GM23338 (cell line): ENCODE measurements around the gene KCNK4. TPM values are rescaled to one million over a fixed set of nuclear protein-coding genes. Genes with fewer than 3 reads are reported as not detected.

Source experiments
- ATAC-seq: fragments of 200-7000 bp; cut with Tn5 transposase; 3 replicates; pipeline ENCODE4 v1.9.1; 2020
- DNase-seq: peaks from one replicate; pipeline ENCODE4 v3.0.0-alpha.2; 2015; ENCODE audit warnings: low spot score
- H2AFZ ChIP-seq: fragments of 200-600 bp; sonication (generic); 2 replicates; pipeline ENCODE4 v1.8.0; 2016; ENCODE audit warnings: antibody characterized with exemption, mild to moderate bottlenecking, moderate library complexity
- H3F3A ChIP-seq: fragments of 200-600 bp; sonication (generic); replicated peaks from 2 replicates; pipeline ENCODE4 v1.8.0; 2017; ENCODE audit warnings: antibody characterized with exemption, mixed run types, low read depth
- H3K27ac ChIP-seq: fragments of 200-600 bp; sonication (generic); 2 replicates; pipeline ENCODE4 v1.6.1; 2016; ENCODE audit warnings: low read depth
- H3K27me3 ChIP-seq: fragments of 200-600 bp; sonication (generic); 2 replicates; pipeline ENCODE4 v1.8.0; 2016; ENCODE audit warnings: mild to moderate bottlenecking, mixed run types, moderate library complexity; ENCODE audit not compliant: insufficient read depth
- H3K36me3 ChIP-seq: fragments of 200-600 bp; sonication (generic); 2 replicates; pipeline ENCODE4 v1.8.0; 2016; ENCODE audit warnings: mild to moderate bottlenecking; ENCODE audit not compliant: insufficient read depth
- H3K4me1 ChIP-seq: fragments of 200-600 bp; sonication (generic); 2 replicates; pipeline ENCODE4 v1.8.0; 2016; ENCODE audit warnings: mild to moderate bottlenecking, moderate library complexity; ENCODE audit not compliant: insufficient read depth
- H3K4me2 ChIP-seq: fragments of 200-600 bp; sonication (generic); 2 replicates; pipeline ENCODE4 v1.7.1; 2017; ENCODE audit warnings: mixed run types
- H3K4me3 ChIP-seq: fragments of 200-600 bp; sonication (generic); 2 replicates; pipeline ENCODE4 v1.6.1; 2016; ENCODE audit warnings: mixed run types
- H3K79me2 ChIP-seq: fragments of 200-600 bp; sonication (generic); replicated peaks from 2 replicates; pipeline ENCODE4 v1.8.0; 2017; ENCODE audit warnings: mild to moderate bottlenecking; ENCODE audit not compliant: insufficient read depth
- H3K9me2 ChIP-seq: fragments of 200-600 bp; sonication (generic); 2 replicates; pipeline ENCODE4 v1.8.0; 2017; ENCODE audit not compliant: insufficient read depth
- H4K20me1 ChIP-seq: fragments of 200-600 bp; sonication (generic); replicated peaks from 2 replicates; pipeline ENCODE4 v1.8.0; 2017; ENCODE audit warnings: mild to moderate bottlenecking; ENCODE audit not compliant: insufficient read depth
- H3K27ac Mint-ChIP-seq: 2 replicates; pipeline ENCODE4 v1.8.0; 2020; ENCODE audit warnings: inconsistent platforms, mild to moderate bottlenecking, moderate library complexity, mixed read lengths
- H3K27me3 Mint-ChIP-seq: 3 replicates; pipeline ENCODE4 v1.8.0; 2022; ENCODE audit warnings: low read depth, mild to moderate bottlenecking, moderate library complexity, mixed read lengths, inconsistent platforms; ENCODE audit not compliant: insufficient read depth, poor library complexity
- H3K36me3 Mint-ChIP-seq: 3 replicates; pipeline ENCODE4 v1.8.0; 2021; ENCODE audit warnings: low read depth, mild to moderate bottlenecking, inconsistent platforms, moderate library complexity, mixed read lengths
- H3K4me1 Mint-ChIP-seq: 3 replicates; pipeline ENCODE4 v1.8.0; 2020; ENCODE audit warnings: mild to moderate bottlenecking, inconsistent platforms, mixed read lengths
- H3K4me3 Mint-ChIP-seq: 3 replicates; pipeline ENCODE4 v1.8.0; 2021; ENCODE audit warnings: moderate library complexity, mild to moderate bottlenecking, inconsistent platforms, mixed read lengths
- H3K9me3 Mint-ChIP-seq: 3 replicates; pipeline ENCODE4 v1.8.0; 2020; ENCODE audit warnings: moderate library complexity, mild to moderate bottlenecking, inconsistent platforms, mixed read lengths
- CREB1 ChIP-seq: fragments of 250-450 bp; sonication (Bioruptor Pico); IDR thresholded peaks from 2 replicates; pipeline ENCODE4 v1.5.0; 2020; ENCODE audit warnings: low read depth, mild to moderate bottlenecking, moderate library complexity
- ETS1 ChIP-seq: IDR thresholded peaks from 2 replicates; pipeline ENCODE4 v1.6.1; 2016; ENCODE audit warnings: antibody characterized with exemption
- EZH2 ChIP-seq: fragments of 200-600 bp; sonication (generic); IDR thresholded peaks from one replicate; pipeline ENCODE4 v1.8.0; 2017; ENCODE audit warnings: antibody characterized with exemption, mild to moderate bottlenecking, low read depth; ENCODE audit not compliant: unreplicated experiment
- EZH2phosphoT487 ChIP-seq: fragments of 200-600 bp; sonication (generic); IDR thresholded peaks from one replicate; pipeline ENCODE4 v1.8.1; 2018; ENCODE audit warnings: antibody characterized with exemption; ENCODE audit not compliant: unreplicated experiment
- JUNB ChIP-seq: IDR thresholded peaks from one replicate; pipeline ENCODE4 v1.6.1; 2016; ENCODE audit warnings: antibody characterized with exemption; ENCODE audit not compliant: unreplicated experiment
- NANOG ChIP-seq: IDR thresholded peaks from 2 replicates; pipeline ENCODE4 v1.6.1; 2016; ENCODE audit warnings: antibody characterized with exemption, borderline replicate concordance
- POLR2AphosphoS5 ChIP-seq: IDR thresholded peaks from 2 replicates; pipeline ENCODE4 v1.6.1; 2016; ENCODE audit warnings: antibody characterized with exemption, low read depth
- REST ChIP-seq: IDR thresholded peaks from one replicate; pipeline ENCODE4 v1.6.1; 2018; ENCODE audit warnings: antibody characterized with exemption; ENCODE audit not compliant: unreplicated experiment
- STAT1 ChIP-seq: IDR thresholded peaks from one replicate; pipeline ENCODE4 v1.6.1; 2016; ENCODE audit warnings: antibody characterized with exemption; ENCODE audit not compliant: unreplicated experiment
- ZNF114 ChIP-seq: fragments of 250-450 bp; sonication (Bioruptor Pico); IDR thresholded peaks from 2 replicates; pipeline ENCODE4 v1.5.0; 2020; ENCODE audit warnings: mild to moderate bottlenecking, moderate library complexity
- ZNF331 ChIP-seq: fragments of 250-450 bp; sonication (Bioruptor Pico); IDR thresholded peaks from 2 replicates; pipeline ENCODE4 v1.5.0; 2020; ENCODE audit warnings: low read depth, mild to moderate bottlenecking, moderate library complexity
- ZNF462 ChIP-seq: fragments of 250-450 bp; sonication (Bioruptor Pico); IDR thresholded peaks from 2 replicates; pipeline ENCODE4 v1.5.0; 2020; ENCODE audit warnings: mild to moderate bottlenecking, moderate library complexity
- polyA plus RNA-seq: library from polyadenylated mRNA; unstranded; fragments of >200 nt; fragmentation: Nextera tagmentation; extraction: Ambion mirVana; gene quantifications from 2 replicates; pipeline ENCODE4 v1.2.1, GENCODE V29; 2016
- total RNA-seq: library from RNA; depleted of rRNA; stranded (reverse); fragments of >200 nt; shearing (Covaris generic); gene quantifications from 2 replicates; pipeline ENCODE4 v1.2.3, GENCODE V29; 2014
- TF ChIP-seq, protein P1 (sequence below), 2 experiments: fragments of 200-600 bp in 1 of 2; sonication (generic) in 1 of 2; conservative IDR thresholded peaks; 2 replicates each; pipeline versions ENCODE4 v1.5.1 to v1.6.1; 2016 to 2017; ENCODE audit warnings: antibody characterized with exemption in 2 of 2, low read depth in 2 of 2, mild to moderate bottlenecking in 2 of 2, moderate library complexity in 1 of 2

The KCNK4 gene
- total and polyA plus RNA-seq, 2 experiments from 2014 or later: 1.0 TPM; not detected in 1

- ATAC-seq (peak; percentile 1), DNase-seq (peak; percentile 59)
- H3F3A ChIP-seq: peaks cover 38% of the 10 kb centered on the region
- Mint-ChIP-seq H3K4me3 (peak overlapping the region; percentile 88), H3K27ac (peak overlapping the region; percentile 94), H3K4me1 (peaks cover 39% of the 10 kb centered on the region), H3K27me3 (peaks cover 32% of the 10 kb centered on the region), H3K36me3 (peaks cover 13% of the 10 kb centered on the region), H3K9me3 (no peaks in the 10 kb centered on the region)
- TF ChIP-seq POLR2AphosphoS5 (no peak; the same call in 1 of the 2 replicates), JUNB (no peak), EZH2 (no peak), REST (no peak), ZNF462 (CRISPR knock-in tag) (no peak), EZH2phosphoT487 (no peak), ZNF114 (CRISPR knock-in tag) (no peak), NANOG (no peak), ETS1 (no peak), ZNF331 (no peak), CREB1 (CRISPR knock-in tag) (no peak), STAT1 (no peak)
- TF ChIP-seq, protein P1, sequence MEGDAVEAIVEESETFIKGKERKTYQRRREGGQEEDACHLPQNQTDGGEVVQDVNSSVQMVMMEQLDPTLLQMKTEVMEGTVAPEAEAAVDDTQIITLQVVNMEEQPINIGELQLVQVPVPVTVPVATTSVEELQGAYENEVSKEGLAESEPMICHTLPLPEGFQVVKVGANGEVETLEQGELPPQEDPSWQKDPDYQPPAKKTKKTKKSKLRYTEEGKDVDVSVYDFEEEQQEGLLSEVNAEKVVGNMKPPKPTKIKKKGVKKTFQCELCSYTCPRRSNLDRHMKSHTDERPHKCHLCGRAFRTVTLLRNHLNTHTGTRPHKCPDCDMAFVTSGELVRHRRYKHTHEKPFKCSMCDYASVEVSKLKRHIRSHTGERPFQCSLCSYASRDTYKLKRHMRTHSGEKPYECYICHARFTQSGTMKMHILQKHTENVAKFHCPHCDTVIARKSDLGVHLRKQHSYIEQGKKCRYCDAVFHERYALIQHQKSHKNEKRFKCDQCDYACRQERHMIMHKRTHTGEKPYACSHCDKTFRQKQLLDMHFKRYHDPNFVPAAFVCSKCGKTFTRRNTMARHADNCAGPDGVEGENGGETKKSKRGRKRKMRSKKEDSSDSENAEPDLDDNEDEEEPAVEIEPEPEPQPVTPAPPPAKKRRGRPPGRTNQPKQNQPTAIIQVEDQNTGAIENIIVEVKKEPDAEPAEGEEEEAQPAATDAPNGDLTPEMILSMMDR (conservative IDR thresholded peaks at IDR 0.05; ENCODE audit: low read depth in 2 of 2): no peak
- H4K20me1 ChIP-seq: no peaks in the 10 kb centered on the region; the same call in none of the 2 replicates
- no peaks in the 10 kb centered on the region for H3K27me3 ChIP-seq
- peak overlapping the region; percentile 100 for H3K4me2 ChIP-seq
- no peaks in the 10 kb centered on the region for H3K36me3 ChIP-seq
- H3K79me2 ChIP-seq: peaks cover 27% of the 10 kb centered on the region
- H3K9me2 ChIP-seq: no peaks in the 10 kb centered on the region
- no peak overlapping the region; the same call in 1 of the 2 replicates for H2AFZ ChIP-seq
- H3K27ac ChIP-seq: peak overlapping the region; percentile 96
- peak overlapping the region; percentile 100 for H3K4me3 ChIP-seq
- H3K4me1 ChIP-seq: peaks cover 32% of the 10 kb centered on the region
Measured at GRCh38 chr11:64250415-64251015, 40.6 kb upstream of the KCNK4 start.
